NCI-H774 (cell line): Measurements from ENCODE around the gene RFFL.

Source experiments
- DNase-seq: peaks from one replicate; lab custom pipeline; 2025; lab: John Stamatoyannopoulos, UW

Gene RFFL

GRCh38 chr17:34974179-34974578 lies 89.3 kb downstream of the RFFL start:
- DNase-seq, result no peak

GRCh38 chr17:34961093-34961911 lies 102.2 kb downstream of the RFFL start, which contains the start of the genes CCT6B and ZNF830:
TSS of gene CCT6B (minus strand) at chr17:34961460. CDS start at chr17:34961393, 67 bp downstream.
TSS of gene ZNF830 (plus strand) at chr17:34961540. CDS start at chr17:34961567, 27 bp downstream.
- DNase-seq, result peak; percentile 97

- DNase-seq, result no peak
Observed at GRCh38 chr17:34958438-34958837, 105.1 kb downstream of the RFFL start.
